HG03521 (cell line): ENCODE data around the gene GAPDHS.

ENCODE experiments used
- ATAC-seq: cut with Tn5 transposase; IDR thresholded peaks from one replicate; pipeline ENCODE4 v1.9.1; 2021; ENCODE audit warnings: mild to moderate bottlenecking, moderate library complexity; ENCODE audit not compliant: unreplicated experiment

The GAPDHS gene

GRCh38 chr19:35585848-35586247 is 52.6 kb downstream of the GAPDHS start, which contains the start of gene PMIS2:
Gene PMIS2, plus strand, starts transcription at chr19:35586173. Its CDS starts 87 bp downstream, at chr19:35586260.
- ATAC-seq = no peak

- ATAC-seq = no peak
These were observed 54.1 kb downstream of the GAPDHS start for GRCh38 chr19:35587321-35587720.

GRCh38 chr19:35590875-35591274 is 57.6 kb downstream of the GAPDHS start:
- ATAC-seq = no peak

- no peak for ATAC-seq
These were observed 59.0 kb downstream of the GAPDHS start for GRCh38 chr19:35592226-35592625.
